Tibial nerve (tissue), 4 donors: Measurements from ENCODE around the gene HOXB8. TPM values are rescaled to one million over a fixed set of nuclear protein-coding genes. Genes with fewer than 3 reads are reported as not detected.

ENCODE experiments used
- DNase-seq, 2 donors: peaks; one replicate each; pipeline ENCODE4 v3.0.0-alpha.2; 2019; ENCODE audit warnings: low spot score in 2 of 2
- H3K27ac ChIP-seq, 4 donors: fragments of 200-600 bp; sonication (generic) in 3 of 4; one replicate each; pipeline ENCODE4 v1.5.1; 2017 to 2019; ENCODE audit warnings: mild to moderate bottlenecking in 1 of 4
- H3K27me3 ChIP-seq, 2 donors: fragments of 200-600 bp; sonication (generic) in 1 of 2; one replicate each; pipeline versions ENCODE4 v1.5.1 to v1.6.0; 2017 to 2019
- H3K36me3 ChIP-seq, 3 donors: fragments of 200-600 bp; sonication (generic); one replicate each; pipeline ENCODE4 v1.5.1; 2018 to 2019
- H3K4me1 ChIP-seq, 4 donors: fragments of 200-600 bp; sonication (generic) in 3 of 4; one replicate each; pipeline ENCODE4 v1.5.1; 2017 to 2019
- H3K4me3 ChIP-seq, 4 donors: fragments of 200-600 bp; sonication (generic) in 3 of 4; one replicate each; pipeline ENCODE4 v1.5.1; 2017 to 2019; ENCODE audit warnings: mild to moderate bottlenecking in 1 of 4, moderate library complexity in 1 of 4
- H3K9me3 ChIP-seq, 4 donors: fragments of 200-600 bp; sonication (generic) in 3 of 4; one replicate each; pipeline ENCODE4 v1.5.1; 2017 to 2019
- EP300 ChIP-seq, 2 donors: sonication (generic); formaldehyde crosslinking; IDR thresholded peaks; one replicate each; pipeline ENCODE4 v1.6.1; 2017; ENCODE audit warnings: antibody characterized with exemption in 2 of 2, mild to moderate bottlenecking in 1 of 2
- POLR2A ChIP-seq, 2 donors: fragments of 450-650 bp; IDR thresholded peaks; one replicate each; pipeline ENCODE4 v1.6.1; 2017; ENCODE audit warnings: antibody characterized with exemption in 2 of 2, mild to moderate bottlenecking in 2 of 2, moderate library complexity in 2 of 2
- WGBS, 2 donors: methylation state at CpG; one replicate each; pipeline ENCODE4 v1.1.5; 2018; 5-methylcytosine and 5-hydroxymethylcytosine counted together
- total RNA-seq, 4 donors: library from RNA; depleted of rRNA; stranded (reverse); fragments of >200 nt; gene quantifications; one replicate each; pipeline ENCODE4 v1.1.0, GENCODE V29; 2016
- TF ChIP-seq, protein P1 (sequence below), 5 experiments: fragments of 200-600 bp in 3 of 5; fragments of 450-650 bp in 2 of 5; sonication (generic) in 3 of 5; IDR thresholded peaks; one replicate each; pipeline ENCODE4 v1.5.1; 2016 to 2019; ENCODE audit warnings: antibody characterized with exemption in 5 of 5, mild to moderate bottlenecking in 3 of 5, moderate library complexity in 2 of 5

Gene HOXB8
- total RNA-seq, 4 donors from 2014 or later: 0.66 to 0.90 TPM; not detected in 2

DNA sequence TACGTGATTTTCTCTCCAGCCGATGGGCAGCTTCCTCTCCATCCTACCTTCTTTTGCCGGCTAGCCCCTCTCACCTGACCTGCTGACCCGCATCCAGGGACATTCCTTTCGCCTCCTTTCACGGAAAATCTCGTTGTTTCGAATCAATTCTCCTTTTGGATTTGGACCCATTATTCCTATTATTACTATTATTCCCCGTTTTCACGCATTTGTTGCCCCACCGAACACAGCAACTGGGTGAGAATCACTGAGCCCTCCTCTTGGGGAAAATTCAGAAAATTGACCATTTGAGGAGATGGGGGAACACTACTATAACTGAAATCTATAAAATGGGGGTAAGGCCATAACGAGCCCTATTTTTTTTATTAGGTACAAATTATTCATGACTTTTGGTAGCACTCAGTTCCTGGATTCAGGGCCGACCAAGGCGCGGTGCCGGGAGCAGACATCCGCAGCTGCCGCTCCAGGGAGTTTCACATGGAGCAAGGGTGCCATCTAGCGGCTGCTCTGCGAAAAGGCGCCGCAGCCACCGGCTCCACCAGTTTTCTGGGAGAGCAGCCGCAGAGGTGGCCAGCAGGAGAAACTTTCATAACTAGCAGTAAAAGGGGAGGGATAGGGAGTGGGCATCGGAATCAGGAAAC lies 3.3 kb upstream of the HOXB8 start:
- WGBS, 2 donors: 11 to 13% methylated on average over 25 of the region's 25 CpGs
- TF ChIP-seq EP300 (IDR thresholded peaks at IDR 0.05) (peak in 1 of 2 donors; percentile 21), POLR2A (IDR thresholded peaks at IDR 0.05) (no peak)
- TF ChIP-seq, protein P1, sequence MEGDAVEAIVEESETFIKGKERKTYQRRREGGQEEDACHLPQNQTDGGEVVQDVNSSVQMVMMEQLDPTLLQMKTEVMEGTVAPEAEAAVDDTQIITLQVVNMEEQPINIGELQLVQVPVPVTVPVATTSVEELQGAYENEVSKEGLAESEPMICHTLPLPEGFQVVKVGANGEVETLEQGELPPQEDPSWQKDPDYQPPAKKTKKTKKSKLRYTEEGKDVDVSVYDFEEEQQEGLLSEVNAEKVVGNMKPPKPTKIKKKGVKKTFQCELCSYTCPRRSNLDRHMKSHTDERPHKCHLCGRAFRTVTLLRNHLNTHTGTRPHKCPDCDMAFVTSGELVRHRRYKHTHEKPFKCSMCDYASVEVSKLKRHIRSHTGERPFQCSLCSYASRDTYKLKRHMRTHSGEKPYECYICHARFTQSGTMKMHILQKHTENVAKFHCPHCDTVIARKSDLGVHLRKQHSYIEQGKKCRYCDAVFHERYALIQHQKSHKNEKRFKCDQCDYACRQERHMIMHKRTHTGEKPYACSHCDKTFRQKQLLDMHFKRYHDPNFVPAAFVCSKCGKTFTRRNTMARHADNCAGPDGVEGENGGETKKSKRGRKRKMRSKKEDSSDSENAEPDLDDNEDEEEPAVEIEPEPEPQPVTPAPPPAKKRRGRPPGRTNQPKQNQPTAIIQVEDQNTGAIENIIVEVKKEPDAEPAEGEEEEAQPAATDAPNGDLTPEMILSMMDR (IDR thresholded peaks at IDR 0.05): peak; percentile 91 to 97 (median 95)
- DNase-seq: peak; percentile 83 to 86
- Histone ChIP-seq H3K36me3 (no peaks in the 10 kb centered on the region), H3K27me3 (peaks cover 0 to 100% of the 10 kb centered on the region in 2 donors), H3K27ac (no peak overlapping the region), H3K9me3 (no peaks in the 10 kb centered on the region), H3K4me1 (peaks cover 0 to 40% (median 5%) of the 10 kb centered on the region in 4 donors), H3K4me3 (peak overlapping the region in 1 of 4 donors; percentile 30)

DNA sequence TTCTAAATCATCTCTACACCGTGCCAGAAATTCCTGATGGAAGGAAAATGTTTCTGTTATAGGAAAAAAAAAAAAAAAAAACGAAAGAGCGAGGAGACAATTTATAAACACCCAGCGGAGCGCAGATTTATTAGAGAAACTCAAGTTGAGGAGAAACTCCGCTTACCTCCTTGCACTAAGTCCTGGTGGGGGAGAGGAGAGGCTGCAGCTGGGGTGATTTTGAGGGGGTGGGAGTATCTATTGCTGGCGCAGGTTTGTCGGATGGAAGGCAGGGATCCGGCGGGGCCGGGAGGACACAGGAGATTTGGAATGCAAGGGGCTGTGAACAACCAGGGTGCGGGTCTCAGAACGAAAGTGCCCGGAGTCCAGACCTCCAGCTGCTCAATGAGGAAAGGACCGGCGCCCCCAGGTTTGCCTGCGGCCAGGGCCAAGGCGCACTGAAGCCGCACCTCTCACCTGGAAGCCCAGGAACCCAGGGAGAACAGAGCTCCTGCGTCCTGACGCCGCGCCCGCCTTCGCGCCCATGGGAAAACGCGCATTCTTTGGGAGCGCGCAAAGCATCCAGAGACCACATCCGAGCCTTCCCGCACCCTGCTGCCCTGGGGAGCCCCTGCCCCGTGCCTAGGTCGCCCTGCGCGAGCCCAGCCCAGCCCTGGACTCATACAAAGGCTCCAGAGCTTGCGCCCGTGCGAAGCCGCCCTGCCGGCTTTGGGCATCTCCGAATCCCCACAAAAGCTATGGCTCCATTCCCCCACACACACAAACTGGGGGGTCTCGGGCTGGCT lies 2.6 kb upstream of the HOXB8 start:
- Histone ChIP-seq H3K4me1 (peaks cover 0 to 45% (median 9%) of the 10 kb centered on the region in 4 donors), H3K27ac (no peak overlapping the region), H3K27me3 (peaks cover 0 to 98% of the 10 kb centered on the region in 2 donors), H3K36me3 (no peaks in the 10 kb centered on the region), H3K9me3 (no peaks in the 10 kb centered on the region), H3K4me3 (no peak overlapping the region)
- 19 to 27% methylated on average over 42 to 43 of the region's 43 CpGs for WGBS, 2 donors
- no peak for DNase-seq
- TF ChIP-seq POLR2A (IDR thresholded peaks at IDR 0.05) (no peak), EP300 (IDR thresholded peaks at IDR 0.05) (no peak)
- TF ChIP-seq, protein P1 (IDR thresholded peaks at IDR 0.05): no peak

DNA sequence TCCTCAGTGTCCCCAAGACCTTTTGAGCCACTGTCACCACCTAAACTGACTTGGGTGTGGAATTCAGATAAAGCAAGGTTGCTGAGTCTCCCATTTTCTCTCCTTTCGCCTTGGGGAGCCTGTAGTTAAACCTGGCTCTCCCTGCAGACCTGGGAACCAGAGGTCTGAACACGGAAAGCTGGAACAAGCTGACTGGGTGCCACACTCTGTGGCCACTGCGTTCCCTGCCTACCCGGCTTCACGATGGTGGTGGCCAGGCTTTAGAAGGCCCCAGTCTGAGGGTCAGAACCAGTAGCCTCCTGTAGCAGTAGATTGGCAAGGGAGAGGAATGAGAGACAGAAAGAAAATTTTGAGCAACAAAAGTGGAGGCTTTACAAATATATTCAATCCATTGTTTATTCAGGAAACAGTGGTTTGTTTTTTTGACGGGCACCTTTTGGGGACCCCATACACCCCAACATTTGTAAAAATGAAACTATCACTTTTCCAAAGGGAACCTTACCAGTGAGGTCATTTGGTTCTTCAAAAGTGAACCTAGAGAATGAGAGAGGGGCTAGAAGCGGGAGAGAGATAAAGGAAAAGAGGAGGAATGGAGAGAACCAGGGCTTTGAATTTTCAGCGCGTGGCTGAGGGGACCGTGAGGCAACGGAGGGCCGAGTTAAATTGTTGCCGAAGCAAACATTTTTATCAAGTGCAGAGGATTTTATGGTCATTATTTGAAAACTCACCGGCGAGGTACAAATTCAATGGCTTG lies 1.8 kb upstream of the HOXB8 start:
- Histone ChIP-seq H3K4me1 (peaks cover 0 to 53% (median 13%) of the 10 kb centered on the region in 4 donors), H3K27me3 (peaks cover 2 to 98% of the 10 kb centered on the region in 2 donors), H3K9me3 (no peaks in the 10 kb centered on the region), H3K4me3 (no peak overlapping the region), H3K36me3 (no peaks in the 10 kb centered on the region), H3K27ac (no peak overlapping the region)
- 49 to 52% methylated on average over 15 of the region's 15 CpGs for WGBS, 2 donors
- TF ChIP-seq, protein P1 (IDR thresholded peaks at IDR 0.05): no peak
- no peak for TF ChIP-seq POLR2A (IDR thresholded peaks at IDR 0.05)
- TF ChIP-seq EP300 (IDR thresholded peaks at IDR 0.05): no peak
- DNase-seq: no peak

DNA sequence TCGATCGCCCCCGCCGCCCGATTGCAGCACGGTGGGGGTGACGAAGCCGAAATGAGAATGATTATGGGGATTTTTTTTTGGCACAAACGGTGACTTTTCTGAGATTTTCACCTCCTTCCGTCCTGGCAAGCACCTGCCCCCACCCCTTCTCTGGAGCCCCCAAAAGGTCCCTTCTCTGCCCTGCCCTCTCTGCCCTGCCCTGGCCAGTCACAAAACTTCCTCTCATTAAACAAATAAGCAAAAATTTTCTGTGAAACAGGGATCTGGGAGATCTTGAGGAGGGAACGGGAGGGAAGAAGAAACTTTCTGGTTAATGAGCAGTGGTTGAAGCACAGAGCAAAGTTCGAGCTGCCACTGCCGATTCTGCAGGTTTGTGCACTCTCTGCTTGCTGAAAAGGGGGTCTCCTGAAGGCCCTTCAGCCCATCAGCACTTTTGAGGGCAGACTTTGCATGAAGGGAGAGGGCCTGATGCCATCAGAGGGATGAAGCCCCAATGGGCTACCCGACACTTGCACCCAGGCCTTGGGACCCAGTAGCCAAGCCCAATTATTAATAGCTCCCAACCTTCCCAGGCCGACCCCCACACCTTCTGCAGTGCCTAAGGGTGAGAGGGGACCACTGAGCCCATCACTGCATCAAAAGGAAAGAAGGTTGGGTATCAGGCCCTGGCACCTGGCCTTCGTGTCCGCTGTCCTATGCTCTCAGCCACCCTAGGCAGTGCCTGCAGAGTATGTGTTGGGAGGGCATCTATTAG lies 1.0 kb upstream of the HOXB8 start:
- H3K4me1 ChIP-seq: peaks cover 0 to 61% (median 16%) of the 10 kb centered on the region in 4 donors
- WGBS, 2 donors: 32 to 42% methylated on average over 16 to 17 of the region's 17 CpGs
- H3K27ac ChIP-seq: no peak overlapping the region
- no peaks in the 10 kb centered on the region for H3K36me3 ChIP-seq
- H3K4me3 ChIP-seq: no peak overlapping the region
- DNase-seq: no peak
- peaks cover 5 to 98% of the 10 kb centered on the region in 2 donors for H3K27me3 ChIP-seq
- H3K9me3 ChIP-seq: no peaks in the 10 kb centered on the region
- no peak for TF ChIP-seq EP300 (IDR thresholded peaks at IDR 0.05)
- TF ChIP-seq, protein P1 (IDR thresholded peaks at IDR 0.05): no peak
- TF ChIP-seq POLR2A (IDR thresholded peaks at IDR 0.05): no peak
